ENCODE results near the gene PDE3A.

DNA sequence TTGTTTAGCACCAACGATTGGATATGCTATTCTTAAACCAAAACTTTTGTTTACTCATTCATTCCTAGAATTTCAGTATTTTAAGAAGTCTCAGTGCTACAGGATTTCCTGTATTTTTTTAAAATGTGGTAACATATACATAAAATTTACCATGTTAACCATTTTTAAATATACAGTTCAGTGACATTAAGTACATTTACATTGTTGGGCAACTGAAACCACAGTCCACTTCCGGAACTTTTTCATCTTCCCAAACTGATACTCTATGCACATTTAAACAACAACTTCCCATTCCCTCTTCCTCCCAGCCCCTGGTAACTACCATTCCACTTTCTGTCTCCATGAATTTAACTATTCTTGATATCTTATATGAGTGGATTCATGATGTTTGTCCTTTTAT is 30.3 kb downstream of the PDE3A start:
- TF ChIP-seq, protein P1, sequence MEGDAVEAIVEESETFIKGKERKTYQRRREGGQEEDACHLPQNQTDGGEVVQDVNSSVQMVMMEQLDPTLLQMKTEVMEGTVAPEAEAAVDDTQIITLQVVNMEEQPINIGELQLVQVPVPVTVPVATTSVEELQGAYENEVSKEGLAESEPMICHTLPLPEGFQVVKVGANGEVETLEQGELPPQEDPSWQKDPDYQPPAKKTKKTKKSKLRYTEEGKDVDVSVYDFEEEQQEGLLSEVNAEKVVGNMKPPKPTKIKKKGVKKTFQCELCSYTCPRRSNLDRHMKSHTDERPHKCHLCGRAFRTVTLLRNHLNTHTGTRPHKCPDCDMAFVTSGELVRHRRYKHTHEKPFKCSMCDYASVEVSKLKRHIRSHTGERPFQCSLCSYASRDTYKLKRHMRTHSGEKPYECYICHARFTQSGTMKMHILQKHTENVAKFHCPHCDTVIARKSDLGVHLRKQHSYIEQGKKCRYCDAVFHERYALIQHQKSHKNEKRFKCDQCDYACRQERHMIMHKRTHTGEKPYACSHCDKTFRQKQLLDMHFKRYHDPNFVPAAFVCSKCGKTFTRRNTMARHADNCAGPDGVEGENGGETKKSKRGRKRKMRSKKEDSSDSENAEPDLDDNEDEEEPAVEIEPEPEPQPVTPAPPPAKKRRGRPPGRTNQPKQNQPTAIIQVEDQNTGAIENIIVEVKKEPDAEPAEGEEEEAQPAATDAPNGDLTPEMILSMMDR (IDR thresholded peaks at IDR 0.05) = no peak
- TF ChIP-seq POLR2A (IDR thresholded peaks at IDR 0.05) (no peak), POLR2AphosphoS5 (IDR thresholded peaks at IDR 0.05) (no peak)

Measured in prostate gland (tissue), 2 donors.